Measurements from ENCODE around the gene DFFA.
A peak's percentile ranks its signal among the peaks of the same experiment; 100 is the strongest.

The DFFA gene

DNA sequence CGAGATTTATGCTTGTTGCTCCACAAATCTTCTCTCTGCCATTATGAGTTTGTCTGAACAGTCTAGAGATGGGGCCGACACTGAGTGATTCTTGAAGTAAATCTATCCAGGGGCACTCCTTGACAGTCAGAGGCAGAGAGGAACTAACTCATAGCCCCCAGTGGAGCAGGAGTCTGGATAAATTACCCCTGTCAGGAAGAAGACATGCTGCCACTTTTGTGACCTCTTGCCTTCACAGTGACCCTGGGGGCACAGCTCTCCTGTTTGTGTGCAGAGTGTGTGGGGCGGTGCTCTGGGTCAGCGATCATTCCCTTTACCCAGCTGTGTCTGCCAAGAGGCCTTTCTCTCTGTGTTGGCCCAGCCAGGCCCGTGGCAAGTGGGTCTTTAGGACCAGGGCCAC is 31.9 kb upstream of the DFFA start:
- peaks cover 37% of the 10 kb centered on the region for H3K4me1 ChIP-seq (ENCODE audit: insufficient read depth, low read length, poor library complexity, severe bottlenecking)
- H3K9me3 ChIP-seq (ENCODE audit: insufficient read depth, low read depth, low read length) = no peaks in the 10 kb centered on the region
- H3K27me3 ChIP-seq (ENCODE audit: insufficient read depth, low read length, poor library complexity, severe bottlenecking) = no peaks in the 10 kb centered on the region

DNA sequence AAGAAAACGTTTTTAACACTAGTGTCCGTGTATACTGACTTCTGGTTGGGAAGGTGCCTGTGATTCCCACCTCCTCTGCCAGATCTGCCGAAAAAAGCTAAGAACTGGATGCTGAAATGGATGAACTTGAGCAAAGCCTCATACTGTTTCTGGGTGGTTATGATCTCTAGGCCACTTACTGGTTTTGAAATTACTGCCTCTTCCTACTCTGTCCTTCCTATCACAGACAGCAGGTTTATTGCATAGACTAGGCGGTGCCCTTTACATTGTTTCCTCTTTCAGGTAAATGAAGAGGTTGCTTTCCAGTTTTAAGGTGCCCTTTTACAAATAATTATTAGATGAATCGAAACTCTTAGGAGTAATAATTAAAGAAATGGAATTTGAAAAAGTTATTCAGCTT is 29.9 kb upstream of the DFFA start:
- peak overlapping the region; percentile 16 for H3K4me2 ChIP-seq (ENCODE audit: low read depth, low read length, poor library complexity, severe bottlenecking)
- no peaks in the 10 kb centered on the region for H3K36me3 ChIP-seq (ENCODE audit: insufficient read depth, low read length)
- no peak overlapping the region for H2AFZ ChIP-seq (ENCODE audit: low read length)
- no peaks in the 10 kb centered on the region for H3F3A ChIP-seq (ENCODE audit: low read depth)
- no peak overlapping the region for H3K4me3 ChIP-seq (ENCODE audit: low read length, poor library complexity, severe bottlenecking)
- peaks cover 95% of the 10 kb centered on the region for H3K79me2 ChIP-seq (ENCODE audit: insufficient read depth, low read length)
- TF ChIP-seq EZH2phosphoT487 (IDR thresholded peaks at IDR 0.05; ENCODE audit: borderline replicate concordance) = no peak
- TF ChIP-seq, protein P1, sequence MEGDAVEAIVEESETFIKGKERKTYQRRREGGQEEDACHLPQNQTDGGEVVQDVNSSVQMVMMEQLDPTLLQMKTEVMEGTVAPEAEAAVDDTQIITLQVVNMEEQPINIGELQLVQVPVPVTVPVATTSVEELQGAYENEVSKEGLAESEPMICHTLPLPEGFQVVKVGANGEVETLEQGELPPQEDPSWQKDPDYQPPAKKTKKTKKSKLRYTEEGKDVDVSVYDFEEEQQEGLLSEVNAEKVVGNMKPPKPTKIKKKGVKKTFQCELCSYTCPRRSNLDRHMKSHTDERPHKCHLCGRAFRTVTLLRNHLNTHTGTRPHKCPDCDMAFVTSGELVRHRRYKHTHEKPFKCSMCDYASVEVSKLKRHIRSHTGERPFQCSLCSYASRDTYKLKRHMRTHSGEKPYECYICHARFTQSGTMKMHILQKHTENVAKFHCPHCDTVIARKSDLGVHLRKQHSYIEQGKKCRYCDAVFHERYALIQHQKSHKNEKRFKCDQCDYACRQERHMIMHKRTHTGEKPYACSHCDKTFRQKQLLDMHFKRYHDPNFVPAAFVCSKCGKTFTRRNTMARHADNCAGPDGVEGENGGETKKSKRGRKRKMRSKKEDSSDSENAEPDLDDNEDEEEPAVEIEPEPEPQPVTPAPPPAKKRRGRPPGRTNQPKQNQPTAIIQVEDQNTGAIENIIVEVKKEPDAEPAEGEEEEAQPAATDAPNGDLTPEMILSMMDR (conservative IDR thresholded peaks at IDR 0.05; ENCODE audit: low read length) = no peak
- H3K27me3 ChIP-seq (ENCODE audit: insufficient read depth, low read length, poor library complexity, severe bottlenecking) = no peaks in the 10 kb centered on the region
- H3K9ac ChIP-seq (ENCODE audit: low read depth, low read length, poor library complexity, severe bottlenecking) = peak overlapping the region; percentile 57
- H3K4me1 ChIP-seq (ENCODE audit: insufficient read depth, low read length, poor library complexity, severe bottlenecking) = peaks cover 18% of the 10 kb centered on the region
- no peaks in the 10 kb centered on the region for H4K20me1 ChIP-seq (ENCODE audit: insufficient read depth, low read length, poor library complexity, severe bottlenecking)
- H3K9me2 ChIP-seq (replicated peaks; ENCODE audit: low read depth, low read length) = no peaks in the 10 kb centered on the region
- no peaks in the 10 kb centered on the region for H3K9me3 ChIP-seq (ENCODE audit: insufficient read depth, low read depth, low read length)

More for the DNA sequence above, 31.9 kb upstream of the DFFA start:
- Histone ChIP-seq H3K9me2 (replicated peaks; ENCODE audit: low read depth, low read length) (no peaks in the 10 kb centered on the region), H3K36me3 (ENCODE audit: insufficient read depth, low read length) (no peaks in the 10 kb centered on the region), H4K20me1 (ENCODE audit: insufficient read depth, low read length, poor library complexity, severe bottlenecking) (no peaks in the 10 kb centered on the region), H3K4me2 (ENCODE audit: low read depth, low read length, poor library complexity, severe bottlenecking) (no peak overlapping the region), H3K9ac (ENCODE audit: low read depth, low read length, poor library complexity, severe bottlenecking) (no peak overlapping the region), H3F3A (ENCODE audit: low read depth) (peaks cover 4% of the 10 kb centered on the region; the same call in 1 of the 2 replicates), H3K79me2 (ENCODE audit: insufficient read depth, low read length) (peaks cover 94% of the 10 kb centered on the region), H3K4me3 (ENCODE audit: low read length, poor library complexity, severe bottlenecking) (no peak overlapping the region), H2AFZ (ENCODE audit: low read length) (no peak overlapping the region)
- no peak for TF ChIP-seq EZH2phosphoT487 (IDR thresholded peaks at IDR 0.05; ENCODE audit: borderline replicate concordance)

DNA sequence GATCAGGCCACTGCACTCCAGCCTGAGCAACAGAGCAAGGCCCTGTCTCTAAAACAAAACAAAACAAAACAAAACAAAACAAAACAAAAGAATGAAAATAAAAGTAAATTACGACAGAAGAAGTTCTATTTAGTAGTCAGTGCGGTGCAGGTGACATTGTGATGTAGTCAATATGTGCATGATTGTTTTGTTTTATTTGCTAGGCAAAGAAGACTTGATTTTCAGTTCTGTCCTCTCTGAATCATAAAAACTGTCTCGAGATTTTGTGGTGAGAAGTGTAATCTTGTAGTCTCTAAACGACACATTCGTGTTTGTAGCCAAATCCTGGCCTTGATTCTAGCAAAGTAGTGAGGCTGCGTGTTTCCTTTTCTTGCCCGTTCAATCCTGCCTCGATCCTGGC is 25.9 kb upstream of the DFFA start:
- no peaks in the 10 kb centered on the region for H4K20me1 ChIP-seq (ENCODE audit: insufficient read depth, low read length, poor library complexity, severe bottlenecking)
- peaks cover 89% of the 10 kb centered on the region for H3K79me2 ChIP-seq (ENCODE audit: insufficient read depth, low read length)

More for the DNA sequence above, 25.9 kb upstream of the DFFA start:
- H3F3A ChIP-seq (ENCODE audit: low read depth) = no peaks in the 10 kb centered on the region
- H3K27me3 ChIP-seq (ENCODE audit: insufficient read depth, low read length, poor library complexity, severe bottlenecking) = no peaks in the 10 kb centered on the region
- peaks cover 27% of the 10 kb centered on the region for H3K4me1 ChIP-seq (ENCODE audit: insufficient read depth, low read length, poor library complexity, severe bottlenecking)
- H3K4me3 ChIP-seq (ENCODE audit: low read length, poor library complexity, severe bottlenecking) = no peak overlapping the region
- H3K9me2 ChIP-seq (replicated peaks; ENCODE audit: low read depth, low read length) = no peaks in the 10 kb centered on the region
- no peak for TF ChIP-seq EZH2phosphoT487 (IDR thresholded peaks at IDR 0.05; ENCODE audit: borderline replicate concordance)
- TF ChIP-seq, protein P1 (conservative IDR thresholded peaks at IDR 0.05; ENCODE audit: low read length) = no peak
- H3K9me3 ChIP-seq (ENCODE audit: insufficient read depth, low read depth, low read length) = no peaks in the 10 kb centered on the region
- no peak overlapping the region for H2AFZ ChIP-seq (ENCODE audit: low read length)
- peaks cover 6% of the 10 kb centered on the region; the same call in 1 of the 2 replicates for H3K36me3 ChIP-seq (ENCODE audit: insufficient read depth, low read length)
- H3K9ac ChIP-seq (ENCODE audit: low read depth, low read length, poor library complexity, severe bottlenecking) = peak overlapping the region; percentile 23
- H3K4me2 ChIP-seq (ENCODE audit: low read depth, low read length, poor library complexity, severe bottlenecking) = no peak overlapping the region
